Epithelial cell of esophagus (primary cell): ENCODE measurements around the gene NCAPG2.
A peak's percentile ranks its signal among the peaks of the same experiment; 100 is the strongest.

ENCODE experiments used
- DNase-seq: peaks from one replicate; pipeline ENCODE4 v3.0.0; 2010; ENCODE audit warnings: low read depth
- H3K4me3 ChIP-seq: 2 replicates; pipeline ENCODE4 v1.5.1; 2011; ENCODE audit warnings: mild to moderate bottlenecking, low read length, control low read depth
- CTCF ChIP-seq: IDR thresholded peaks from 2 replicates; pipeline ENCODE4 v1.5.1; 2011; ENCODE audit warnings: low read depth, mild to moderate bottlenecking, low read length, control low read depth, inconsistent platforms; ENCODE audit not compliant: insufficient read depth; ENCODE audit errors: missing control alignments

NCAPG2 gene

GRCh38 chr7:158740657-158741293 lies 36.2 kb upstream of the NCAPG2 start:
- H3K4me3 ChIP-seq: no peak overlapping the region
- DNase-seq: peak; percentile 80
- TF ChIP-seq CTCF: no peak

- DNase-seq: peak; percentile 67
- no peak overlapping the region for H3K4me3 ChIP-seq
- no peak for TF ChIP-seq CTCF
These were observed 35.5 kb upstream of the NCAPG2 start for GRCh38 chr7:158740013-158740656.

GRCh38 chr7:158738841-158739240 lies 34.2 kb upstream of the NCAPG2 start:
- H3K4me3 ChIP-seq: no peak overlapping the region
- no peak for DNase-seq
- TF ChIP-seq CTCF: no peak

GRCh38 chr7:158737064-158737695 lies 32.6 kb upstream of the NCAPG2 start:
- no peak for DNase-seq
- H3K4me3 ChIP-seq: no peak overlapping the region
- TF ChIP-seq CTCF: no peak

- no peak for TF ChIP-seq CTCF
- no peak for DNase-seq
- H3K4me3 ChIP-seq: no peak overlapping the region
These were observed 31.3 kb upstream of the NCAPG2 start for GRCh38 chr7:158735935-158736334.

GRCh38 chr7:158734861-158735260 lies 30.3 kb upstream of the NCAPG2 start:
- H3K4me3 ChIP-seq: no peak overlapping the region
- TF ChIP-seq CTCF: no peak
- DNase-seq: peak; percentile 56
